HG03039 (cell line): ENCODE data around the gene LHX3.

Experiments
- ATAC-seq: cut with Tn5 transposase; IDR thresholded peaks from one replicate; pipeline ENCODE4 v1.9.1; 2021; ENCODE audit warnings: mild to moderate bottlenecking, moderate library complexity; ENCODE audit not compliant: unreplicated experiment

LHX3 gene

DNA sequence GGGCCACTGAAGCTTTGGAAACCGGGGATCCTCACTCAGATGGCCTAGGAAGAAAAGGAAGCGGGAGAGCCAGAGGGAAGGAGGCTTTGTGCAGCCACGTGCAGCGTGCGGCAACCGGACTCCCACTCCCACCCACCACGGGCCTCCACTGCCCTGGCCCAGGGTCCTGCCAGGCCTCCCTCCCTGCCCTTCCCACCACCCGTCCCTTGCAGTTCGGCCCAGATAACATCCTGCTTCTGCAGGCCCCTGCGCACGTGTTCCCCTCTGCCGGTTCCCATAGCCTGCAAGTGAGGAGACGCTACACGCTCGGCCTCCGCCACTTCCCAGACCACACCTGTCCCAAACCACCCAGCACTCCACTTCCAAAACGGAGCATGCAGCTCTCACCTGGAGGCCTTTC is 4.3 kb upstream of the LHX3 start:
- no peak for ATAC-seq

DNA sequence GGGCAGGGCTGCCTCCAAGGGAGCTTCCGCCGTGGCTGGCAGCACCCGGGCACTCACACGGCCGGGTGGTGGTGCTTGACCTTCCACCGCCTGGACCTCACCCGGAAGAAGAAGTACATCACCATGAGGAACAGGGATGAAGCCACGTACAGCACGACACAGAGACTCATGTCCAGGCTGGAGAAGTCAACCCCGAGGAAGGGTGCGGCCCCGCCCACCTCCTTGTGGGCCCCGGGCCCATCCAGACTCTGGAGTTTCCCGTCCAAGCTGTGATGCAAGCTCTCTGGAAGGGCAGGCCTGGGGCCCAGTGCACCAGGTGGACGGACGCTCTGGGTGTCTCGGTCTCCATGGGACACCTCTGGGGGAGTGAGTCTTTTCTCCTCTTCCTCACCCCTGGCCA is 3.7 kb upstream of the LHX3 start:
- no peak for ATAC-seq

DNA sequence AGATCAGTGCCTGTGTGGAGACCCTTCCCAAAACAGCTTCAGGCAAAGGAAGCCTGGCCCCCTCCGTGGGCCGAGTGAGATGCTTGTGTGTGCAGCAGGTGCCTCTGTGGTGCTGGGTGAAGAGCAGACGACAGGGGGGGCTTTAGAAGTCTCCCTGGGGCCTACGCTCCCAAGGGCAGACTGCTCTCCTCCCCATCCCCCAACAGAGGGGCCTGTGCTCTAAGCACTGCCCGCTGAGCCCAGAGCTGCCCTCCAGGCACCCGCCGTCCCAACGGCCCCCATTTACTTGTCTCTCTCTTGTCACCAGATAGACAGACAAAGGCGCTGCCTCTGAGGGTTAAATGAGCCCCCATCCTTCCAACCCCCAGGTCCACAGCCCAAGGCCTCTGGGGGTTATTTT is 2.7 kb upstream of the LHX3 start:
- no peak for ATAC-seq

DNA sequence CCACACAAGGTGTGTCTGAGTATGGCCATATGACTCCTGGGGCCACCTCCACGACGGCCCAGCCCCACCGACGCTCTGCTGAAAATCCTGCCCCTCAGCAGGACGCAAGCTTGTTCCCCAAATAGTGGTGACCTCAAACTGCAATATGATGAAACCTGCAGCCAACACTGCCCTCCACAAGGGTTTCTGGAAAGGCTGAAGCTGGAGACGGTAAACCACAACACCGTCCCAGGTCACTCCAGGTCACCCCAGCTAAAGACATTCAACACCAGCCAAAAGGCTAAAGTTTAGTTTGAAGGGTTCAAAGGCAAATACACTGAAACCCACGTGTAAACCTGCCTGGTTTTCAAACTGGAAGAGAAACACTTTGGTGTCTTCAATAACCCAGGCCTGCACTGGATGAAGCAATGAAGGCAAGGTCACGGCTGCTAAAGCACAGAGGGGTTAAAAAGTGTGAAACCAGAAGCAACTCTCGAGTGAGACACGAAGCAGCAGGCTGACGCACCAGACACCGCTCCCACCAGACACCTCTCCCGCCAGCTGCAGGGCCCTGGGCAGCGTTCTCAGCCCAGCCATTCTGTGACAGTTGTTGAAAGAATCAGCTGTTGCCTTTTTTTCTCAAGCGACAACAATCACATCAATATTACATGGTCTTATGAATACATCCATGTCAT is 1.8 kb upstream of the LHX3 start:
- no peak for ATAC-seq

DNA sequence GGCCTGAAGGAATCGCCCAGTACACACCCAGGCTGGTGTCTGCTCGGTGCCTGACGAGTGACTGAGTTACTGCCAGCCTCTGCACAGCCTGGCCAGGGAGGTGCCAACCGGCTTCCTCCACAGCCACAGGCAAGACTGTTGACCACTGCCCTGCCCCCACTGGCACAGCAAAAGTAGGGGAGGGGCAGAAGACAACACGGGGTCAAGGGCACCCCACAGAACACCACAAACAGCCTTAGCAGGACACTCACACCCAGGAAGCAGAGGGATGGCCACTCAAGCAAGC is 722 bp upstream of the LHX3 start:
- ATAC-seq = no peak

DNA sequence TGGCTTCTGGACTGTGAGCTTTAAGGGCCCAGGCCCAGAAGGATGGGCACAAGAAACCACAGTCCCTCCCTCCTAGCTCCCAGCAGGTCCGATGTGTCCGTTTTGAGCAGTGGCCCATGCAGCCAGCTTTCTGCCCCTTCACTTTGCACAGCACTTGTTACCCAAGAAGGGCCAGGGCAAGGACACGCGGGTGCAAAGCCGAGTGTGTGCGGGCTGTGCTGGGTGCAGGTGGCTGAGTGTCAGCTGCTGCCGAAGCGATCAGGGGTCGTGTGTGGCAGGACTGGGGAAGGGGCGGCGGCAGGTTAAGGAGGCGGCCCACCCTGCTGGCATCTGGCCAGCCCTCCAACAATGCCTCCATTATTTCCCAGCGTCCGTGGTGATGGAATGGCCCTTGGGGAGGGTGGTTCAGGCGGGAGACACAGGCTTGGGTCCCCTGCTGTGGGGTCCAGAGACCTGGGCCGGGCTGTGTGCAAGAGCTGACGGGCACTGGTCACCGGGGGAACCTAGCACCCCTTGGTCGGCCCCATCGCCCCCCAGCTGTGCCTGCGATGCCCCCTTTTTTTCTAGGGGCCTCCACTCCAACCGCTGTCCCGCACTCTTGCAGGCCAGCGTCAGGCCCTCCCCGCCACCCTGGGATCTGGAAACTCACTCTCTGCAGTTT is 653 bp downstream of the LHX3 start:
- ATAC-seq = no peak

DNA sequence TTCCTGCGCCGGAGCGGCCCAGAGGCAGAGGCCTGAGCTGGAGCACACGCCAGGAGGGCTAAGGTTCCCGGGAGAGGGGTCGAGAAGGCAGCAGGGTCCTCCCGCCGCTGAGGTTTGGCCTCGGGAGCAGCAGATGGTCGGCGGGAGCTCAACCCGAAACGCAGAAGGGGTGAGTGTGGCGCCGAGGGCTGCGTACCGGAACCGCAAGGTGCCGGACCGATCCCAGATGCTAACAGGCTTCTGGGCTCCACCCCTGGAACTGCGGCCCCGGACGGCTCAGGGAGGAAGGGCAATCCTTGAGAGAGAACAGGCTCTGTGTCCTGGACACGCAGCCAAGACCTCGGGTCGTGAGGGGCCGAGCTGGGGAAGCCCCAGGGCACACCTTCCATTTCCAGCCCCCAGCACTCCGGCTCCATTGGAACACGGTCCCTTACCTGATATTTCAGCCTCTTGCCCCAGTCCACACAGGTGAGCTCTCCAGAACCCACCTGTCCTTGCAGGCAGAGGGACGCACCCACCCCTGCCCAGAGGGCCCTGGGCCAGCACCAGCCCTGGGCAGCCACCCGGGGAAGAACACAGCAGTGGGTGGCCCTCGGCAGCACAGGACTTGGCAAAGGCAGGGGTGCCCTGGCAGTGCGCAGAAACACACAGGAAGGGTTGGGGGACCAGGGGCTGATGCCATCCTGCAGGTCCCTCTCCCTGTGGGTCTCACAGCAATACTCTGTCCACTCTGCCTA is 1.4 kb downstream of the LHX3 start:
- no peak for ATAC-seq

DNA sequence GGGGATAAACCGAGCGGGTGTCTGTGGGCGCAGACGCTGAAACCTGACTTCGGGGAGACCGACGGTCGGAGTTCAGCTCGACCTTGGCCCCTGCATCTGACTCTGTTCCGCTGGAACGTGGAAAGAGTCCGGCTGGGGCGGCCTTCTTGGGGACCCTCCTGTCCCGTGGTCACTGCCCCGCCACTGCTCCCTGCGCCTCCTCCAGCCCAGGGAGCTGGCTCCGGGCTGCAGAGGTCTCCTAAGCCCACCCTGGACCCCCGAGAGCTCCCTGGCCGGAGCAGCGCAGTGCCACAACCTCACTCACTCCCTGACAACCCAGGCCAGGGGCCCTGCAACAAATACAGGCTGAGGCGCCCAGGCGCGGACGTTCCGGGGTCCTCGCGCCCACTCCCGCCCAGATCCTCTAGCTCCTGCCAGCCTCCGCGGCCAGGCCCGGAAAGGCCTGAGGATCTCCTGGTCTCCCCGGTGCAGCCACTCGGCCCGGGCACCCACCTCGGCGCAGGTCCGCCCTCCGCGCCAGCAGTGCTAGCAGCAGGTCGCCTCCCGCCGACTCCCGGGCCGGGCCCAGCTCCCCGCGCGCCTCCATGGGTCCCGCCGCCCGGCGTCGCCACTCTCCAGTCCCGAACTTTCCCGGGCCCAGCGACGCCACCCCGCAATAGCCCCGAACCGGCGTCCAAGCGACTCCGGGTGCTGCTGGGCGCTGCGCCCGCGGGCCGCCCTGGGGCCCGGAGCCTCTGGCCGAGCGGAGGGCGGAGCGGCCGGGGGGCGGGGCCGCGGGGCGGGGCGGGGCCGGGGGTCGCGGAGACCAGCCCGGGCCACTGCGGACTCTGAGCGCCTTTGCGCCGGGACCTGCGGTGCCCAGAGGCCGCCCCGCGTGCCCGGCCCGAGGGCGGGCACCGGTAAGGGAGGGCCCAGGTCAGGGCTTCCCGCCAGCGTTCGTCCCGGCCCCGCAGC is 2.2 kb downstream of the LHX3 start:
- ATAC-seq = no peak

DNA sequence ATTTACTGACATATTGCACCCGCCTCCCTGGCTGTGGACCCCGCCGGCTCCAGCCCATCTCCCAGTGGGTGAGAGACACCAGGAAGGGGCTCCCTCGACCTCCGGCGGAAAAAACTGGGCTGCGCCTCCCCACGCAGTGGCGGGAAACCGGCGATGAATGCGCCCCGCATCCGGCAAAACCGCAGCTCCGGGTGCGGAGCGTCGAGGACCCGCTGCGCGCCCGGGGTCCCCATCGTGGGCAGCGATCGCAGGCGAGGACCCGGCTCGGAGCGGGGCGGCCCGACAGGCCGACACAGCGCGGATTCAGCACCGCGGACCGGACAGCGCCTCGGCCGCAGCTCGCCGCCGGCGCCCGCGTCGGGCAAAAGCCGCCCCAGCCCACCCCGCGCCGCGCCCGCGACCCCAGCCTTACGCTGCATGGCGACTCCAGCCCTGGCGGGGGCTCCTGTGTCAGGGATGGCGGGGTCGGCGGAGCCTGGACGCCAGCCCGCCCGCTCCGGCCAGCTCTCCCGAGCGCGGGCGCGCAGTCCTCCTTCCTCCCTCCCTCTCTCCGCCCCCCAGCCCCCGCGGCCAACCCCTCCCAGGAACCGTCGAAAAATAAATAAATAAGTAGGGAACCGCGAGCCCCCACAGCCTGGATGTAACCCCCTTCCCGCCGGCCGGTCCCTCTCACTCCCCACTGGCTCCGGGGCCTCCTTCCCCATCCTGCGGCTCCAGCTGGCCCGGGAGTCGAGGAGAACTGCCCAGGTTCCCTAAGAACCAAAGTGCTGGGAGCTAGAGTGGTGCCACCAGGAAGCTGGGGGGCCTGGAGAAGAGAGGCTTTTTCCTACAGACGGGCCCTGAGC is 3.1 kb downstream of the LHX3 start:
- no peak for ATAC-seq

DNA sequence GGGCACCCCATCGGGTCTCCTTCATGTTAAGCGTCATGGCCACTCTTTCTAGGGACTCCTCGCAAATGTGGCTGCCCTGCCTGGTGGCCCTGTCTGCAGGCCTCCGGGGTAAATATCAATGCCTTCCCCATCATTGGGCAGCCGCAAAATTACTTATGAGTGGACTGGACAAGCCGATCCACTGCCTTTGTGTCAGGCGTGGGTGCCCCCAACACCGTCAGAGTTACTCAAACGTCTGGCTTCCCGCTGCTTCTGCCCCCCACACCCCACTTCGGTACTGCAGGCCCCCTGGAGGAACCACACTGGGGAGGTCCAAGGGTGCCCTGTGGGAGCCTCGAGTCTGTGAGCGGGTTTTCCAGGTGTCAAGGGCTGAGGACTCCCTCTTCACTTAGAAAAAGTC is 3.8 kb downstream of the LHX3 start:
- no peak for ATAC-seq

DNA sequence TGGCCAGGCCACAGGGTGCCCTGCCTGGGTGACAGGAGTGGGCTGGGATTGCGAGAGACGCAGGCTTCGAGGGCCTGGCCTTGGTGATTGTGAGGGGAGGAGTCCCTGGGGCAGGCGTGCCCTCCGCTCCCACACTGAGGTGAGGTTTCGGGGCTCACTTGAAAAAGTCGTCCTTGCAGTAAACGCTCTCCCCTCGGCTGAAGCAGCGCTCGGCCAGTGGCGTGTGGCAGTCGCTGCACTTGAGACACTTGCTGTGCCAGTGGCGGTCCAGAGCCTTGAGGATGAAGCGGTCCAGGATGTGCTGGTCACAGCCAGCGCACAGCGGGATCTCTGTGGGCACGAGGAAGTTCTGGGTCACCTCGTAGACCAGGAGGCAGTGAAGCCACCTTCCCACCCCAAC is 4.5 kb downstream of the LHX3 start:
- no peak for ATAC-seq

DNA sequence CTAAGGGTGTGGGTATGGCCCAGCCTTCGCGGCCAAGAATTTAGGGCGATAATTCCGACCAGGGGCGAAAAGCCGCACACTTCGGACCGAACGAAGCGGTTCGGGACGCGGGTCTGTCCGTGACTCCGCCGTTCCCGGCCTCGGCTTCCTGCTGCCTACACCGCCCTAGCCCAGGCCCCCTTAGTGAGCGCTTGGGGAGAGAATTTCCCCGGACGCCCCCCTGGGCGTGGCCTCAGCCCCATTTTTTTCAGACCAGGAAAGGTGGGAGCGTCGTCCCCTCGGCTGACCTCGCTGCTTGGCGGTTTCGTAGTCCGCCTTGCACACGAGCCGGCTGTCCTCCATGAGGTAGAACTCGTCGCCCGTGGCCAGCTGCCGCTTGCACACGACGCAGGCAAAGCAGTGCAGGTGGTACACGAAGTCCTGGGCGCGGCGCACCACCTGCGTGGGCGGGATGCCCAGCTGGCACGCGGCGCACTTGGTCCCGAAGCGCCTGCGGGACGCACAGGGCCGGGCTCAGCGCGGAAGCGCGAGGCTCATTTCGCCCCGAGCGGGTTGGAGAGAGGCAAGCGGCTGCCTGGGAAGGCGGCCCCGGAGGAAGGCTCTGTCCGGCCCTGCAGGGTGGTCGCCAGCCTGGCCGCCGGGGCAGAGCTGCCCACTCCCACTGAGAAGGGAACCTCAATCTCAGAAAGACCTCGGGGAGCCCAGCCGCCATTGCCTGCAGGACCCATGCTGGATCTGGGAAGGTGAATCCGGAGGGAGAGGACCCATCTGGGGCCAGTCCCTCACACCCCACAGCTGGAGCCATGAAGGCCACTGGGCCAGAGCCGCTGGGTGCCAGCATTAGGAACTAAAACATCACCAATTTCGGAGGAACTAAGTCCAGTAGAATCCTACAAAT is 5.3 kb downstream of the LHX3 start:
- ATAC-seq = no peak

DNA sequence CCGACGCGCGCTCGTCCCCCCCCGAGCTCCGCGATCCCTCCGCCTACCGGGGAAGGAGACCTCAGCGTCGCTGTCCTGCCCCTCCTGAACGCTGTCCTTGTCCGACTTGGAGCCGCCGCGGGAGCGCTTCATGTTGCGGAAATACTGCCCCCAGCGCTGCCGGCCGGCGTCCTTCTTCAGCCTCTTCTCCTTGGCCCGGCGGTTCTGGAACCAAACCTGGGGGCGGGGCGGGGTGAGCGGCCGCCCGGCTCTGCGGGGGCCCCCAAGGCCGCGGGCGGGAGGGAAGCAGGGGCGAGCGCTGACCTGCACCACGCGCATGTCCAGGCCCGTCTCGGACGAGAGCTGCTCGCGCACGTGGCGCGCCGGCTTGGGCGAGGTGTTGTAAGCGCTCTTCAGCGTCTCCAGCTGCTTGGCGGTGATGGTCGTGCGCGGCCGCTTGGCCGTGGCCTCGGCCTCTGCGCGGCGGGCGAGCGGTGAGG is 6.3 kb downstream of the LHX3 start:
- no peak for ATAC-seq

DNA sequence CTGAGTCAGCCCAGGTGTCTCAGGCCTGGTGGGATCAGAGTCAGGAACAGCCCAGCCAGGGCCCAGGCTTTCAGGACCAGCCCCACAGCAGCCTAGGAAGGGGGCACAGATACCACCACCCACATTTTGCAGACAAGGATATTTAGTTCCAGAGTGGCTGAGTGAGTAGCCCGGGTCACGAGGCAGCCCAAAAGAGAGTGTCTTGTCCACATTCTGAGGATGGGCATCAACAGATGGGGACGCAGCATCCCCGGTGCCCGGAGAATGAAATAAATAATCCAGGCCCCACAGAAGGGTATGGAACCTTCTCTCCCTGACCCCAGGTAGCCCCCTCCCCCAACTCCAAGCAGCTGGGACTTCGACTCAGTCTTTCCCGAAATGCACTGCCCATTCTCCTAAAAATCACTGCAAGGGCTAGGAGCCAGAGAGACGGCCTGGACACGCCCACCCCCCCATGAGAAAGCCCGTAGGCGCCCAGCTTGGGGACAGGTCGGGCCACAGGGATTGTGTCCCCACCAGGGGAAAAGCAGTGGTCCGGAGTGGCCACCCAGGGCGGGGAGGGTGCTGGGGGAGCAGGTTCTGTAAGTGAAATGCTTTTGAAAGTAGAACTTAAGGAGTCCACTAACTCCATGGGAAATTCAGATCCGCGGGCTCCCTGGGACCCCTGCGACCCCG is 6.9 kb downstream of the LHX3 start:
- ATAC-seq = no peak

DNA sequence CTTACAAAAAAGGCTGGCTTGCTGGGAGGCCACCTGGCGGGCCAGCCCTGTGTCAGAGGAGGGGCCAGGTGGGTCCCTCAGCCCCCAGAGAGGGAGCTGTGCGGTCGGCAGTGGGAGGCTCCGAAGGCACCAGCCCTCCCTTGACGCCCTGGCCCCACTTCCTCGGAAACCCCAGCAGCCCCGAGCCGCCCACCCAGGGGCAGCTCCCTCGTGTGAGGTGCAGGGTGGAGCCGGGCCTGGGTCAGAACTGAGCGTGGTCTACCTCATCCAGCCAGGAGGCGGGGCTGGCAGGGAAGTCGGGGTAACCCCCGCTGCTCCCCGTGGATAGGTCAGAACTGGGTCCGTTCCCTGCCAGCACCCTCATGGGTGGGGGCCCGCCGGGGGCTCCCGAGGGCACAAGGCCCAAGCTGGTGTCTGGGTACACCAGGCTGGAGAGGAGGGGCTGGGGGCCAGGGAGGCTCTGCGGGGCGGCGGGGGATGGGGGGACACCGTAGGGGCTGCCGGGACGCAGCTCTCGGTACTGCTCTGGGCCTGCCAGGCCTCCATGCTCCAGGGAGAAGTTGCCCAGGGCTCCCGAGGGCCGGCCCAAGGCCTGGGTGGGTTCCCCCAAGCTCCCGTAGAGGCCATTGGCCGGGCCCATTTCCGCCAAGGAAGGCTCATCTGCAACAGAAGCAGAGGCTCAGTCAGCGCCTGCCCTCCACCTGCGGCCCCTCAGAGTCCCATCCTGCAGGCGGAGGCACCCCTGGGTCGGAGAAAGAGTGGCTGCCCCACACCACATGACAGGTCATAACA is 7.6 kb downstream of the LHX3 start:
- no peak for ATAC-seq

DNA sequence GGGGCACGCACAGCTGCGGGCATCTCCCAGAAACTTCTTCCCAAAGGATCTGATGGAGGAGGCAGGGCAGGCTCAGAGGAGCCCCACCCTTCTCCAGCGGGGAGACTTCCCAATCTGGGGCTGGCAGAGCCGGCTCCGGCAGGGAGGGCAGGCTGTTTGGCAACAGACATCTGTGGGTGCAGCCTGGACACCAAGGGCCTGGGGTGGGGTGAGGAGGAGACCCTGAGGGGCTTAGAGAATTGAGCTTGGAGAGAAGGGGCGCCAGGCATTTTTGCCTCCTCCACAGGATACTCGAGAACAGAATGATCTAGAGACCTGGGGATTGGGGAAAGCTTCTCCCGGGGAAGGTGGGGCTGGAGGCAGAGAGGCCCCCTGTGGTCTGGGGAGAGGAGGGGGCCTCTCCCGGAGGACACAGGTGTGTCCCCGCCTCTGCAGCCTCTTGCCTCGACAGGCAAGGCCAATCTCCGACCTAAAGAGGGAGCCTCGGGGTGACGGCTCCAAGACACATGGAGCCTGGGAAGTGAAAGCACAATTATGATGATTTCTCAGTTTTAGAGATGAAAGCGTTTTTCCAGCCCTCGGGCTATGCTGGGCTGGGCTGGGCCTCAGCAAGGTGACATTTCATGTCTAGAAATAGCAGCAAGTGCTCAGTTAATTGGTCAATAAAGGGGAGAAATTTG is 8.4 kb downstream of the LHX3 start:
- ATAC-seq = no peak

DNA sequence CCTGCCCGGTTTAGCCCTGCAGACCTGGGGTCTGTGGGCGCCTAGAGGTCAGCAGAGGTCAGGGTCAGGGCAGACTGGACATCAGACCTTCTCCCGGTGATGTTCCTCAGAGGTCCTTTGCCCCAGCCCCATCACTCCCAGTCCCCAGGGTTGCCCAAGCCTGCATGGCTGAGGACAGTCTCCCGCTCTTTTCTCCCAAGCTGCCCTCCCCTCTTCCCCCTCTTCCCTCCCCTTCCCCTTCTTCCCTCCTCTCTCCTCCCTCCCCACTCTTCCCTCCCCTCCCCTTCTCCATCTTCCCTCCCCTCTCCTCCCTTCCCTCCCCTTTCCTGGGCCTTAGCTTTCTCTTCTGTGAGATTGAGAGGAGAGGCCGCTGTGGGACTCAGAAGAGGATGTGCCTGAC is 10.4 kb downstream of the LHX3 start:
- no peak for ATAC-seq
